Measurements from ENCODE around the gene SEMA3E.

SEMA3E gene

DNA sequence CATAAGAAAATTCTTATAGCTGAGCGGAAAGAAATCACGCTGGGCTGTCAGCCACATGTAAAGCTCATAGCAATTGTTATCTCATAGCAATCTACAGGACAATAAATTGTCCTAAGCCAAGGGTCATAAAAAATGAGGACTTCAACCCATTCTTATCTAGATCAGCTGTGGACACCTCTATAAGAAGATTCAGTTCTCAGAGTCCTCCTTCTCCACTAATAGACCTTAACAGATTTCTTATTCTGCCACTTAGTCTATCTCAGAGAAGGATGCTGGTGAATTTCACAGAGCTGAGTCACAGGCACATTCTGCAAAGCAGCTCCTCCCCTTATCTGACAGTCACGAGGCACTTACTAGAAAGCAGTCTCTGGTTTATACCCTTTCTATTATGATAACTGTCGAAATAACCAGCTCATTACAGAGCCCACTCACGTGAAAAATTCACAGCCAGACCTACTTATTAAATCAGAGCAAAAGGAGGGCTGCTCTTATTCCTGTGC is 300.9 kb downstream of the SEMA3E start:
- Histone ChIP-seq H3K36me3 (replicated peaks; ENCODE audit: low read depth, low read length) (no peaks in the 10 kb centered on the region), H3K79me2 (ENCODE audit: low read length) (no peaks in the 10 kb centered on the region), H3K9me3 (ENCODE audit: insufficient read depth, low read length) (no peaks in the 10 kb centered on the region), H3K9ac (ENCODE audit: low read length) (no peak overlapping the region), H3K27me3 (ENCODE audit: low read depth, low read length) (no peaks in the 10 kb centered on the region), H2AFZ (ENCODE audit: low read depth, low read length) (no peak overlapping the region), H3K4me3 (ENCODE audit: low read length) (no peak overlapping the region), H3K4me1 (ENCODE audit: low read length) (no peaks in the 10 kb centered on the region), H4K20me1 (ENCODE audit: insufficient read depth, low read length) (no peaks in the 10 kb centered on the region), H3K4me2 (ENCODE audit: low read length) (no peak overlapping the region), H3K27ac (ENCODE audit: low read length) (no peak overlapping the region)
- no peak for TF ChIP-seq EZH2phosphoT487 (IDR thresholded peaks at IDR 0.05; ENCODE audit: low read depth)
- TF ChIP-seq, protein P1, sequence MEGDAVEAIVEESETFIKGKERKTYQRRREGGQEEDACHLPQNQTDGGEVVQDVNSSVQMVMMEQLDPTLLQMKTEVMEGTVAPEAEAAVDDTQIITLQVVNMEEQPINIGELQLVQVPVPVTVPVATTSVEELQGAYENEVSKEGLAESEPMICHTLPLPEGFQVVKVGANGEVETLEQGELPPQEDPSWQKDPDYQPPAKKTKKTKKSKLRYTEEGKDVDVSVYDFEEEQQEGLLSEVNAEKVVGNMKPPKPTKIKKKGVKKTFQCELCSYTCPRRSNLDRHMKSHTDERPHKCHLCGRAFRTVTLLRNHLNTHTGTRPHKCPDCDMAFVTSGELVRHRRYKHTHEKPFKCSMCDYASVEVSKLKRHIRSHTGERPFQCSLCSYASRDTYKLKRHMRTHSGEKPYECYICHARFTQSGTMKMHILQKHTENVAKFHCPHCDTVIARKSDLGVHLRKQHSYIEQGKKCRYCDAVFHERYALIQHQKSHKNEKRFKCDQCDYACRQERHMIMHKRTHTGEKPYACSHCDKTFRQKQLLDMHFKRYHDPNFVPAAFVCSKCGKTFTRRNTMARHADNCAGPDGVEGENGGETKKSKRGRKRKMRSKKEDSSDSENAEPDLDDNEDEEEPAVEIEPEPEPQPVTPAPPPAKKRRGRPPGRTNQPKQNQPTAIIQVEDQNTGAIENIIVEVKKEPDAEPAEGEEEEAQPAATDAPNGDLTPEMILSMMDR (IDR thresholded peaks at IDR 0.05; ENCODE audit: low read depth, low read length): no peak

GRCh38 chr7:83339907-83340306 is 309.0 kb downstream of the SEMA3E start:
- no peak overlapping the region for H3K9ac ChIP-seq (ENCODE audit: low read length)
- no peak overlapping the region for H3K27ac ChIP-seq (ENCODE audit: low read length)
- no peaks in the 10 kb centered on the region for H3K36me3 ChIP-seq (replicated peaks; ENCODE audit: low read depth, low read length)
- H3K9me3 ChIP-seq (ENCODE audit: insufficient read depth, low read length): no peaks in the 10 kb centered on the region
- no peak overlapping the region for H3K4me2 ChIP-seq (ENCODE audit: low read length)
- no peak overlapping the region for H2AFZ ChIP-seq (ENCODE audit: low read depth, low read length)
- H3K4me3 ChIP-seq (ENCODE audit: low read length): no peak overlapping the region
- no peaks in the 10 kb centered on the region for H4K20me1 ChIP-seq (ENCODE audit: insufficient read depth, low read length)
- TF ChIP-seq, protein P1 (IDR thresholded peaks at IDR 0.05; ENCODE audit: low read depth, low read length): no peak
- TF ChIP-seq EZH2phosphoT487 (IDR thresholded peaks at IDR 0.05; ENCODE audit: low read depth): no peak
- H3K27me3 ChIP-seq (ENCODE audit: low read depth, low read length): no peaks in the 10 kb centered on the region
- no peaks in the 10 kb centered on the region for H3K79me2 ChIP-seq (ENCODE audit: low read length)
- H3K4me1 ChIP-seq (ENCODE audit: low read length): 0 out of 2 replicates have a peak, but pooled peaks cover 4% of the 10 kb centered on the region

- no peaks in the 10 kb centered on the region for H4K20me1 ChIP-seq (ENCODE audit: insufficient read depth, low read length)
- no peak overlapping the region for H2AFZ ChIP-seq (ENCODE audit: low read depth, low read length)
- H3K4me2 ChIP-seq (ENCODE audit: low read length): no peak overlapping the region
- no peaks in the 10 kb centered on the region for H3K27me3 ChIP-seq (ENCODE audit: low read depth, low read length)
- no peaks in the 10 kb centered on the region for H3K9me3 ChIP-seq (ENCODE audit: insufficient read depth, low read length)
- TF ChIP-seq EZH2phosphoT487 (IDR thresholded peaks at IDR 0.05; ENCODE audit: low read depth): no peak
- TF ChIP-seq, protein P1 (IDR thresholded peaks at IDR 0.05; ENCODE audit: low read depth, low read length): no peak
- no peaks in the 10 kb centered on the region for H3K36me3 ChIP-seq (replicated peaks; ENCODE audit: low read depth, low read length)
- no peak overlapping the region for H3K27ac ChIP-seq (ENCODE audit: low read length)
- no peak overlapping the region for H3K4me3 ChIP-seq (ENCODE audit: low read length)
- no peaks in the 10 kb centered on the region for H3K79me2 ChIP-seq (ENCODE audit: low read length)
- no peak overlapping the region for H3K9ac ChIP-seq (ENCODE audit: low read length)
- H3K4me1 ChIP-seq (ENCODE audit: low read length): 0 out of 2 replicates have a peak, but pooled peaks cover 4% of the 10 kb centered on the region
Measured at GRCh38 chr7:83338277-83338950, 310.5 kb downstream of the SEMA3E start.

DNA sequence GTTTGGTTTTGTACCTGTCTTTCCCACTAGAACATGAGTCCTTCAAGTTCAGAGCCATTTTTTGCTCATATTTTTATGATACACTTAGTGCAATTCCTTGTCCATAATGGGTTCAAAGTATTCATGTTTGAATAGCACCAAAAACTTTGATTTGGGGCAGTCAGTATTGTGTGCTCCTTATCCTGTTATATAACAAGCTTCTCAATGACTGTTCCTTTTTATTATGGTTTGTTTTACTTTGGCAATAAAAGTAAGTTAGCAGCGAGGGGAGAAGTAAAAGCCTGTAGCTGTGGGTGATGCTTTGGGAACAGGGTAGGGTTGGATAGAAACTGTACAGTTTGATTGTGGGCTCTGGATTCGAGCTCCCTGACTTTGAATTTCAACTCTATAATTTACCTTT is 311.9 kb downstream of the SEMA3E start:
- H3K4me1 ChIP-seq (ENCODE audit: low read length): 0 out of 2 replicates have a peak, but pooled peaks cover 4% of the 10 kb centered on the region
- no peak overlapping the region for H2AFZ ChIP-seq (ENCODE audit: low read depth, low read length)
- no peaks in the 10 kb centered on the region for H3K9me3 ChIP-seq (ENCODE audit: insufficient read depth, low read length)
- no peak for TF ChIP-seq EZH2phosphoT487 (IDR thresholded peaks at IDR 0.05; ENCODE audit: low read depth)
- TF ChIP-seq, protein P1 (IDR thresholded peaks at IDR 0.05; ENCODE audit: low read depth, low read length): no peak
- no peak overlapping the region for H3K27ac ChIP-seq (ENCODE audit: low read length)
- no peaks in the 10 kb centered on the region for H3K27me3 ChIP-seq (ENCODE audit: low read depth, low read length)
- no peaks in the 10 kb centered on the region for H3K79me2 ChIP-seq (ENCODE audit: low read length)
- no peak overlapping the region for H3K4me2 ChIP-seq (ENCODE audit: low read length)
- H3K4me3 ChIP-seq (ENCODE audit: low read length): no peak overlapping the region
- no peaks in the 10 kb centered on the region for H4K20me1 ChIP-seq (ENCODE audit: insufficient read depth, low read length)
- no peak overlapping the region for H3K9ac ChIP-seq (ENCODE audit: low read length)
- H3K36me3 ChIP-seq (replicated peaks; ENCODE audit: low read depth, low read length): no peaks in the 10 kb centered on the region
